GM21529 (cell line): ENCODE measurements around the gene ABHD8.
"Not testable (repeated sequence)": the region's sequence is repeated elsewhere in the genome, so short reads cannot be mapped to it uniquely, and the experiment has no call there.

Experiments
- ATAC-seq: cut with Tn5 transposase; IDR thresholded peaks from one replicate; pipeline ENCODE4 v1.9.1; 2021; ENCODE audit not compliant: unreplicated experiment

ABHD8 gene

GRCh38 chr19:17300992-17301619, 2.1 kb downstream of the ABHD8 start:
- ATAC-seq: no peak

DNA sequence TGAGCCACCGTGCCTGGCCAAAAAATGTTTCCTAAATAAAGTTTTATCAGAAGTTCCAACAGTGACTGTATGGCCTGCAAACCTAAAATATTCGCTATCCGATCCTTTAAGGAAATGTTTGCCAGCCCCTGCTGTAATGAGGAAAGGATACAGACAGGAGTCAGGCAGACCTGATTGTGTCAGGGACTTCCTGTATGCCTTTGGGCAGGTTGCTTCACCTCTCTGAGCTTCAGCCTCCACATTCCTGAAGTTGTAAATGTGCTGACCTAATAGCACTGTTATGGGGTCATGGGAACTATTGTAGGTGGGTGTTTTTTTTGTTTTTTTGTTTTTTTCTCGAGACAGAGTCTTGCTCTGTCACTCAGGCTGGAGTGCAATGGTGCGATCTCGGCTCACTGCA, 6.2 kb downstream of the ABHD8 start:
- ATAC-seq: no peak

DNA sequence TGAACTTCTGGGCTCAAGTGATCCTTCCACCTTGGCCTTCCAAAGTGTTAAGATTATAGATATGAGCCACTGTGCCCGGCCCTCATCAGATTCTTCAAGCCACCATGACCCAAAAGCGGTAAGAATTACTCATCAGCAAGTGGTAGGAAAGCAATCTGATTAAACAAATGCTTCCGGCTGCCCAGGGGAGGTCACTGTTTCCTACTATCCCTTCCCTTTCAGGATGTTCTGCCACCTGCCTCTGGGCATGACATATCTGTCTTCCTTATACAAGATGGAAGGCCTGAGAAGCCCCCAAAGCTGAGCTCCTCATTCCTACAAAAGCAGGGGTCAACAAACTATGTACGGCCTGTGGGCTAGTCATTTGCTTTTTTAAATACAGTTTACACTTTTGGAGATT, 7.0 kb downstream of the ABHD8 start:
- ATAC-seq: no peak

- ATAC-seq: not testable (repeated sequence)
Measured at GRCh38 chr19:17295551-17295950, 7.7 kb downstream of the ABHD8 start.

- no peak for ATAC-seq
Measured at GRCh38 chr19:17294051-17294891, 9.0 kb downstream of the ABHD8 start.

- no peak for ATAC-seq
Measured at GRCh38 chr19:17293605-17294004, 9.6 kb downstream of the ABHD8 start.

DNA sequence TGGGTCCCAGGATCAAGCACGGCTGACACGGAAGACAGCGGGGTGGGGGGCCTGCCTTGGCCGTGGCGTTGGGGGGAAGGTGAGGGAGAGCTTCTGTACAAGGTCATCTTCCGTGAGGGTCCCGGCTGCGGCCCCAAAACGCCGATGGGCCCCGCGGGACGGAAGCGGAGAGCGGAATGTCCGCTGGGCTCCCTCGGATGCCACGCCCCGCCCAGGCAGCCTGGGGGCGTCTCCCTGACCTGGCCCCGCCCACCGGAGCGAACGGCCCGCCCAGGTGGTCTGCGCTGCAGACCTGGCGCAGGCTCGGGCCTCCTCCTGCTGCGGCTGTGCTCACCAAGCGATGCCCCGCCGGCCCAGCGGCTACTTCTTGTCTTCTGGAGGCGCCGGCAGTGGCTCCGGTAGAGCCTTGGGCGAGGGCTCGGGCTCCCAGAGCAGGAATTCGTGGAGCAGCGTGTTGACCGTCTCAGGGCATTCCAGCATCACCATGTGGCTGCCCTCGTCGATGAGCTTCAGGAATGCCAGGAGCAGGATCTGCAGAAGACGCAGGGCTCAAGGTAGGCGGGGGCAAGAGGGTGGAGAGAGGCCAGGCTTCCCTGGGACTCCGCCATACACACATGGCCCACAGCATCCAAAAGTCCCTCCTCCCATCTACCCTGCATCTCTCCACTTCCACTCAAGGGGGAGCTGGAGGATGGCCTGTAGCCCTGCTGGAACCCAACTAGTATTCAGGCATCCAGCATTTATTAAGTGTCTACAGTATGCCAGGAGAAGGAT, 10.7 kb downstream of the ABHD8 start:
- peak; percentile 84 for ATAC-seq

DNA sequence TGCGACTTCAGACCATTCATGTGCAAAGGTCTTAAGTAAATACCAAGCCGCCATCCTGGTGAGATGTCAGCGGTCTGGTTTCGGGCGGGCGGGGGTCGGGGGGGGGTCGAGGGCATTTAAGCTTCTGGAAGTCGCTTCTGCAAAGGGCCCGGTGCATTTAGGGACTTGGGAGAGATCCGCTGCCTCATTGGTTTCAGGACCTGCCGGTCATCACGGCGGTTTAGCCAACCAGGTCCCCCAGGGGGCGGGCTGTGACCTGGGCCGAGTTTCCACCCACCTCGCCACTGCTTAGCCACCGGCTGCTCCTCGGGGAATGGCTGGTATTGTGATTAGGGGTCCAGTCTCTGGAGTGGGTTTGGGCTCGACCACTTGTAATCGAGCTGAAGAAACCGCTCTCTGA, 13.7 kb downstream of the ABHD8 start:
- ATAC-seq: no peak

GRCh38 chr19:17286752-17287151, 16.5 kb downstream of the ABHD8 start:
- ATAC-seq: no peak

DNA sequence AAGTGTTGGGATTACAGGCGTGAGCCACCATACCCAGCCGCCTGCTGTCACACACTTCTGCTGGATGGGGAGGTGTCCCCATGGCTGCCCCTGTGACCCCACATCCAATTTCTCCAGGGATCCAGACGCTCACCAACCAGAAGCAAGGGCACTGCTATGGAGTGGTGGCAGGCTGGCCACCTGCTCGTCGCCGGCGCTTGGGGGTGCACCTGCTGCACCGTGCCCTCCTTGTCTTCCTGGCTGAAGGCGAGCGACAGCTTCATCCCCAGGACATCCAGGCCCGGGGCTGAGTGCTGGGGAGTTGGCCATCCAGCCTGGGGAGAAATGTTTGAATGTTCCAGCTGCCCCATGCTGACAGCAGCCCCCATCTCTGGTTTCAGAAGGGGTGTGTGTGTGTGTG, 17.0 kb downstream of the ABHD8 start:
- ATAC-seq: no peak

DNA sequence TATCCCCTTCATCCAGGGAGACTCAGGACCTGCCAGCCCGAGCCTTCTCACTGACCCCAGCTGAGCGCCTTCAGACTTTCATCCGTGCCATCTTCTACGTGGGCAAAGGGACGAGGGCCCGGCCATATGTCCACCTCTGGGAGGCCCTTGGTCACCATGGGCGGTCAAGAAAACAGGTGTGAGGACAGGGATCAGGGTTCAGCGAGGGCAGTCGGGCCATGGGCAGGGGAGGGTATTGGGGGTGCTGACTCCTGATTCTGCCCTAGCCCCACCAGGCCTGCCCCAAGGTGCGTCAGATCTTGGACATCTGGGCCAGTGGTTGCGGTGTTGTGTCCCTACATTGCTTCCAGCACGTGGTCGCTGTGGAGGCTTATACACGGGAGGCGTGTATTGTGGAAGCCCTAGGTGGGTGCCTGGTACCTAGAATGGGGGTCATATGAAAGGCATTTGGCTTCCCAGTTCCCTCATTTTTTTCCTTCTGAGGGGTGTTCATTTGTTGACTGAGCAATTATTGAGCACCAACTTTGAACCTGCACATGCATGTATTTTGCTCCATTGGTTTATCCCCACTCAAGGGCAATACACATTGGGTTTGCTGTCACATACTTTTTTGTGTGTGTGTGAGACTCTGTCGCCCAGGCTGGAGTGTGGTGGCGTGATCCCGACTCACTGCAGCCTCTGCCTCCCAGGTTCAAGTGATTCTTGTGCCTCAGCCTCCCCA, 17.6 kb downstream of the ABHD8 start:
- ATAC-seq: no peak

GRCh38 chr19:17283504-17283996, 19.7 kb downstream of the ABHD8 start:
- no peak for ATAC-seq

DNA sequence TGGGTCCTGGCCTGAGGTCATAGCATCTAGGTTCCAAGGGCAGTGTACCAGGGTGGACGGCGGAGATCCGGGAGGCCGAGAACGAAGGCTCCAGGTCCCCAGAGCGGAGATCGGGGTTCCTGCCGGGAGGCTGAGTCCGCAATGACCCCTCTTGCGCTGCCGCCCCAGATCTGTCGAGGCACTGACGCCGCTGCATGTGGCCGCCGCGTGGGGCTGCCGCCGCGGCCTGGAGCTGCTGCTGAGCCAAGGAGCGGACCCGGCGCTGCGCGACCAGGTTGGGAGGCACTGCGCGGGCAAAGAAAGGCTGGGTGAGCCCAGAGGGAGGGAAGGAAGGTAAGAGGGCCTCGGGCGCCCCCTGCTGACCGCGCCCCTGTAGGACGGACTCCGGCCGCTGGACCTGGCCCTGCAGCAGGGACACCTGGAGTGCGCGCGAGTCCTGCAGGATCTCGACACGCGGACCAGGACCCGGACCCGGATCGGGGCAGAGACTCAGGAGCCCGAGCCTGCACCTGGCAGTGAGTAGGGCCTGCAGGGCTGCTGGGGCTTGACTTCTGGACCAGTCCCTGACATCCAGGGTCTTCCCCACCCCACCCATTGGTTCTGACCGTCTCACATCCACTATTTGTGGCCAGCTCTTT, 20.6 kb downstream of the ABHD8 start:
- peak; percentile 66 for ATAC-seq

GRCh38 chr19:17281391-17282304, 21.6 kb downstream of the ABHD8 start, which contains the start of gene ANKLE1:
Gene ANKLE1, plus strand, starts transcription at chr19:17281901. Its CDS starts 20 bp downstream, at chr19:17281921.
- no peak for ATAC-seq

DNA sequence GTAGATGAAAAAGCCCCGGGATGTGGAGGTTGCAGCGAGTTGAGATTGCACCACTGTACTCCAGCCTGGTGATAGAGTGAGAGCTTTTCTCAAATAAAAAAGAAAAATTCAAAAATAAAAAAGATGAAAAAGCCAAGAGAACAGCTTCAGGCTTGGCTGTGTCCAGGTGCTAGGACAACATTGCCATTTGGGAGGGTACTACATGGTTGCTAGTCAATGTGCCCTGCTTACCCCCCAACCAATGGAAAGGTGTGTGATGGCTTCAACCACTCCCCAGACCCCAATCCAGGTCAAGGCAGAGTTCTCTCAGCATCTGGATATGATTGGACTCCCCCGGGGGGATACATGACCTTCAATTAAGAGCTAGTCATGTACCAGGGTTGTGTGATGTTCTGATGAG, 23.8 kb downstream of the ABHD8 start:
- ATAC-seq: no peak

DNA sequence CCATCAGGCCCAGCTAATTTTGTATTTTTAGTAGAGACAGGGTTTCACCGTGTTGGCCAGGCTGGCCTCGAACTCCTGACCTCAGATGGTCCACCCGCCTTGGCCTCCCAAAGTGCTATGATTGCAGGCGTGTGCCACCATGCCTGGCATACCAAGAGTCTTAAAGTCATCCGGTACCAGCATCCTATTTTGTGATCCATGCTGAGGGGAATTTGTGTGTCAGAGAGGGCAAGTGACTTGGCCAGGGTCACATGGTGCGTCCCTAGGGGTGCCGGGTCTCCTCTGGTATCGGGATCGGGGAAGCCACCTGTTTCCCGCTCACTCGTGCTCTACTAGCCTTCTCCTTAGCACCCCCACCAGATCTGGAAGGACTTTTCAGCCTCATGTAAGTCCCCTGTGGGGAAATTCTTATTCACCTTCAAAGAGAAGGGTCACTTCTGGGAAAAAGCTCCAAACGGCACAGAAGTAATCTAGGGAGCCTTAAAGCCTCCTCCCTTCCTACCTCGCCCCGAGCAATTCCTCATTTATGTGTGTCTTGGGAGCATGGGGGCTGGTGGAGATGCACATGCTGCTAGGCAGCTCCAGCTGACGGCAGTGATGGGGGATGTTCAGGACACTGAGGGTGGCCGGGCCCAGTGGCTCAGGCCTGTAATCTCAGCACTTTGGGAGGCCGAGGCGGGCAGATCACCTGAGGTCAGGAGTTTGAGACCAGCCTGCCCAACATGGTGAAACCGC, 27.6 kb downstream of the ABHD8 start:
- no peak for ATAC-seq

GRCh38 chr19:17274892-17275291, 28.3 kb downstream of the ABHD8 start:
- ATAC-seq: not testable (repeated sequence)

DNA sequence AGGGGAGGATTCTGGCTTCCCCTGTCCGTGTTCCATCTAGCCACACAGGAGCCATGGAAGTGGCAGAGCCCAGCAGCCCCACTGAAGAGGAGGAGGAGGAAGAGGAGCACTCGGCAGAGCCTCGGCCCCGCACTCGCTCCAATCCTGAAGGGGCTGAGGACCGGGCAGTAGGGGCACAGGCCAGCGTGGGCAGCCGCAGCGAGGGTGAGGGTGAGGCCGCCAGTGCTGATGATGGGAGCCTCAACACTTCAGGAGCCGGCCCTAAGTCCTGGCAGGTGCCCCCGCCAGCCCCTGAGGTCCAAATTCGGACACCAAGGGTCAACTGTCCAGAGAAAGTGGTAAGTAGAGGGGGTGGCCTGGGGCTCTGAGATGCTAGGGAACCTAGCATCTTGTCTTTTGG, 34.5 kb downstream of the ABHD8 start:
- no peak for ATAC-seq
